Esophagus muscularis mucosa (tissue), 4 donors: ENCODE data around the gene PRSS56.

Experiments
- EP300 ChIP-seq: sonication (generic); formaldehyde crosslinking; IDR thresholded peaks from one replicate; pipeline ENCODE4 v1.6.1; 2017; ENCODE audit warnings: antibody characterized with exemption
- POLR2A ChIP-seq: fragments of 450-650 bp; IDR thresholded peaks from one replicate; pipeline ENCODE4 v1.6.1; 2017; ENCODE audit warnings: antibody characterized with exemption, moderate library complexity, mild to moderate bottlenecking, low read depth
- POLR2AphosphoS5 ChIP-seq, 2 donors: sonication (generic); formaldehyde crosslinking; IDR thresholded peaks; one replicate each; pipeline ENCODE4 v1.6.1; 2017; ENCODE audit warnings: antibody characterized with exemption in 2 of 2
- TF ChIP-seq, protein P1 (sequence below), 3 experiments: fragments of 200-600 bp in 2 of 3; fragments of 450-650 bp in 1 of 3; sonication (generic) in 2 of 3; IDR thresholded peaks; one replicate each; pipeline ENCODE4 v1.5.1; 2017 to 2019; ENCODE audit warnings: antibody characterized with exemption in 3 of 3, mild to moderate bottlenecking in 2 of 3, moderate library complexity in 1 of 3

DNA sequence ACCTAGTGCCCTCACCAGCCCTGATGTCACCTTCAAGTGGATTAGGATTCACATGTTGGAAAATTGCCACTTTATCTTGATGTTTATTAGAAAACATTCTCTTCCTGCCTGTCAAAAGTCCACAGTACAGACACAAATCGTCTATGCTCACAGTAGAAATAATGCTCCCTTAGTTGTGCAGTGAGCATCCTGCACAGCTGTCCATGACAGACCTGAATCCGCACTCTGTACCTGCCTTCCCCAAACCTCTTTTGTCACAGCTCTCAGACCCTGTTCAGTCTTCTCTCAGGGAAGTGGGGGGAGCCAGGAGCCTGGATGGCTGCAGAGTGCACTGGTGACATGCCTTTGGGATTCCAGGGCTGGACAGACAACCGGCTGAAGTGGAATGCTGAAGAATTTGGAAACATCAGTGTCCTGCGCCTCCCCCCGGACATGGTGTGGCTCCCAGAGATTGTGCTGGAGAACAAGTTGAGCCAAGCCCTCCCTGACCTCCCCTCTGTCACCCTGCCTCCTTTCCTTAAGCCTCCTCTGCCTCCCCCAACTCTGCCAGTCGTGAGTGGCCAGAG, 7.8 kb downstream of the PRSS56 start:
- TF ChIP-seq POLR2A = no peak
- TF ChIP-seq, protein P1, sequence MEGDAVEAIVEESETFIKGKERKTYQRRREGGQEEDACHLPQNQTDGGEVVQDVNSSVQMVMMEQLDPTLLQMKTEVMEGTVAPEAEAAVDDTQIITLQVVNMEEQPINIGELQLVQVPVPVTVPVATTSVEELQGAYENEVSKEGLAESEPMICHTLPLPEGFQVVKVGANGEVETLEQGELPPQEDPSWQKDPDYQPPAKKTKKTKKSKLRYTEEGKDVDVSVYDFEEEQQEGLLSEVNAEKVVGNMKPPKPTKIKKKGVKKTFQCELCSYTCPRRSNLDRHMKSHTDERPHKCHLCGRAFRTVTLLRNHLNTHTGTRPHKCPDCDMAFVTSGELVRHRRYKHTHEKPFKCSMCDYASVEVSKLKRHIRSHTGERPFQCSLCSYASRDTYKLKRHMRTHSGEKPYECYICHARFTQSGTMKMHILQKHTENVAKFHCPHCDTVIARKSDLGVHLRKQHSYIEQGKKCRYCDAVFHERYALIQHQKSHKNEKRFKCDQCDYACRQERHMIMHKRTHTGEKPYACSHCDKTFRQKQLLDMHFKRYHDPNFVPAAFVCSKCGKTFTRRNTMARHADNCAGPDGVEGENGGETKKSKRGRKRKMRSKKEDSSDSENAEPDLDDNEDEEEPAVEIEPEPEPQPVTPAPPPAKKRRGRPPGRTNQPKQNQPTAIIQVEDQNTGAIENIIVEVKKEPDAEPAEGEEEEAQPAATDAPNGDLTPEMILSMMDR (IDR thresholded peaks at IDR 0.05) = no peak
- TF ChIP-seq EP300 = no peak
- TF ChIP-seq POLR2AphosphoS5 (IDR thresholded peaks at IDR 0.05) = no peak
